ENCODE results near the gene ARMH4. TPM values are rescaled to one million over a fixed set of nuclear protein-coding genes. Genes with fewer than 3 reads are reported as not detected.

ARMH4 gene
- total RNA-seq, 1 experiment from 2014 or later, result 1.8 TPM

GRCh38 chr14:58149196-58149595 is 2.8 kb downstream of the ARMH4 start:
- no peak for TF ChIP-seq CTCF (IDR thresholded peaks at IDR 0.05)
- TF ChIP-seq, protein P1, sequence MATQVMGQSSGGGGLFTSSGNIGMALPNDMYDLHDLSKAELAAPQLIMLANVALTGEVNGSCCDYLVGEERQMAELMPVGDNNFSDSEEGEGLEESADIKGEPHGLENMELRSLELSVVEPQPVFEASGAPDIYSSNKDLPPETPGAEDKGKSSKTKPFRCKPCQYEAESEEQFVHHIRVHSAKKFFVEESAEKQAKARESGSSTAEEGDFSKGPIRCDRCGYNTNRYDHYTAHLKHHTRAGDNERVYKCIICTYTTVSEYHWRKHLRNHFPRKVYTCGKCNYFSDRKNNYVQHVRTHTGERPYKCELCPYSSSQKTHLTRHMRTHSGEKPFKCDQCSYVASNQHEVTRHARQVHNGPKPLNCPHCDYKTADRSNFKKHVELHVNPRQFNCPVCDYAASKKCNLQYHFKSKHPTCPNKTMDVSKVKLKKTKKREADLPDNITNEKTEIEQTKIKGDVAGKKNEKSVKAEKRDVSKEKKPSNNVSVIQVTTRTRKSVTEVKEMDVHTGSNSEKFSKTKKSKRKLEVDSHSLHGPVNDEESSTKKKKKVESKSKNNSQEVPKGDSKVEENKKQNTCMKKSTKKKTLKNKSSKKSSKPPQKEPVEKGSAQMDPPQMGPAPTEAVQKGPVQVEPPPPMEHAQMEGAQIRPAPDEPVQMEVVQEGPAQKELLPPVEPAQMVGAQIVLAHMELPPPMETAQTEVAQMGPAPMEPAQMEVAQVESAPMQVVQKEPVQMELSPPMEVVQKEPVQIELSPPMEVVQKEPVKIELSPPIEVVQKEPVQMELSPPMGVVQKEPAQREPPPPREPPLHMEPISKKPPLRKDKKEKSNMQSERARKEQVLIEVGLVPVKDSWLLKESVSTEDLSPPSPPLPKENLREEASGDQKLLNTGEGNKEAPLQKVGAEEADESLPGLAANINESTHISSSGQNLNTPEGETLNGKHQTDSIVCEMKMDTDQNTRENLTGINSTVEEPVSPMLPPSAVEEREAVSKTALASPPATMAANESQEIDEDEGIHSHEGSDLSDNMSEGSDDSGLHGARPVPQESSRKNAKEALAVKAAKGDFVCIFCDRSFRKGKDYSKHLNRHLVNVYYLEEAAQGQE (IDR thresholded peaks at IDR 0.05; ENCODE audit: insufficient read depth in 1 of 2, low read depth in 2 of 2, low read length in 1 of 2), result no peak
- TF ChIP-seq TCF7L2 (IDR thresholded peaks at IDR 0.05; ENCODE audit: low read depth, low read length), result no peak
- no peak for TF ChIP-seq SIN3A (IDR thresholded peaks at IDR 0.05; ENCODE audit: borderline replicate concordance, insufficient read depth, low read depth, low read length)
- TF ChIP-seq POLR2AphosphoS5 (IDR thresholded peaks at IDR 0.05; ENCODE audit: low read depth, low read length), result no peak
- ATAC-seq (no peak), DNase-seq (ENCODE audit: low read depth, low spot score) (no peak)
- Histone ChIP-seq H3K4me3 (ENCODE audit: low read depth in 2 of 2, low read length in 2 of 2) (no peak overlapping the region), H3K4me1 (ENCODE audit: control insufficient read depth, insufficient read depth, low read length) (0 out of 2 replicates have a peak, but pooled peaks cover 4% of the 10 kb centered on the region), H3K9me3 (ENCODE audit: control insufficient read depth, insufficient read depth, low read depth, low read length) (no peaks in the 10 kb centered on the region), H3K27ac (ENCODE audit: low read length) (no peak overlapping the region), H3K36me3 (ENCODE audit: control insufficient read depth, insufficient read depth, low read length) (no peaks in the 10 kb centered on the region; the same call in 1 of the 2 replicates), H3K27me3 (ENCODE audit: control insufficient read depth, insufficient read depth, low read length) (peaks cover 25% of the 10 kb centered on the region)
- intact Hi-C loops (cut with micrococcal nuclease; ENCODE audit: unreplicated experiment) (no loop called here), in situ Hi-C loops (cut with HindIII; ENCODE audit: low pct_unique_long_range_greater_than_20kb, low sequenced_read_pairs) (no loop called here)
- ChIA-PET POLR2A (no interaction called here), CTCF (no interaction called here)
- no TSS peak for BruUV-seq (replicated peaks)

DNA sequence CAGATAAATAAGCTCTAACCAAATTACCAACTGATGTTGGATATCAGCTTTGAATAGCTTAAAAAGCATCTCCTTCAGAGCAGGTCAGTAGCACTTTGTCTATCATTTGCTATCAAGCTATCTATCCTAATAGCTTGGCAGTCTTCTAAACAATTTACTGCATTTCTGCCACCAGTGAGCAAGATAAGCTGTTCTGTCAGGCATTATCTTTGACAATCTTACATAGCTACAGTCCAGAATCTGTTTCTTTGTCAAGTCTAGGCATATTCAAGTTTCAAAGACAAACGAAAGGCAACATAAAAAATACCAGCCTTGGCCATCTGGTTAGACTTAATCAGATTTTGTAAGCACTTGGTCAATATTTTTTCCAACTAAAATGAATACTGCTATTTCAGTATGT is 5.6 kb downstream of the ARMH4 start:
- BruUV-seq (replicated peaks), result no TSS peak
- intact Hi-C loops (cut with micrococcal nuclease; ENCODE audit: unreplicated experiment) (no loop called here), in situ Hi-C loops (cut with HindIII; ENCODE audit: low pct_unique_long_range_greater_than_20kb, low sequenced_read_pairs) (no loop called here)
- no peaks in the 10 kb centered on the region for H3K9me3 ChIP-seq (ENCODE audit: control insufficient read depth, insufficient read depth, low read depth, low read length)
- DNase-seq (ENCODE audit: low read depth, low spot score), result no peak
- no peaks in the 10 kb centered on the region for H3K36me3 ChIP-seq (ENCODE audit: control insufficient read depth, insufficient read depth, low read length)
- ChIA-PET POLR2A (no interaction called here), CTCF (no interaction called here)
- no peaks in the 10 kb centered on the region for H3K4me1 ChIP-seq (ENCODE audit: control insufficient read depth, insufficient read depth, low read length)
- peaks cover 23% of the 10 kb centered on the region for H3K27me3 ChIP-seq (ENCODE audit: control insufficient read depth, insufficient read depth, low read length)
- TF ChIP-seq CTCF (IDR thresholded peaks at IDR 0.05) (no peak), SIN3A (IDR thresholded peaks at IDR 0.05; ENCODE audit: borderline replicate concordance, insufficient read depth, low read depth, low read length) (no peak), TCF7L2 (IDR thresholded peaks at IDR 0.05; ENCODE audit: low read depth, low read length) (no peak), POLR2AphosphoS5 (IDR thresholded peaks at IDR 0.05; ENCODE audit: low read depth, low read length) (no peak)
- TF ChIP-seq, protein P1 (IDR thresholded peaks at IDR 0.05; ENCODE audit: insufficient read depth in 1 of 2, low read depth in 2 of 2, low read length in 1 of 2), result no peak
- no peak overlapping the region for H3K27ac ChIP-seq (ENCODE audit: low read length)
- no peak for ATAC-seq
- no peak overlapping the region for H3K4me3 ChIP-seq (ENCODE audit: low read depth in 2 of 2, low read length in 2 of 2)

All from Panc1 (cell line).